Mammary microvascular endothelial cell (primary cell): ENCODE results near the gene DTX1. TPM values are rescaled to one million over a fixed set of nuclear protein-coding genes. Genes with fewer than 3 reads are reported as not detected.

ENCODE experiments used
- total RNA-seq: library from RNA; depleted of rRNA; stranded (reverse); fragments of >200 nt; gene quantifications from 2 replicates; pipeline ENCODE4 v1.2.3, GENCODE V29; 2015

The DTX1 gene
- not detected in 2 replicates for total RNA-seq

GRCh38 chr12:113056631-113057488, at the start of gene DTX1:
TSS of gene DTX1 (plus strand) at chr12:113056730. CDS start at chr12:113058193, 1,463 bp downstream.

GRCh38 chr12:113135178-113136127, 78.9 kb downstream of the DTX1 start, which contains the start of gene RASAL1:
TSS of gene RASAL1 (minus strand) at chr12:113135761. CDS start at chr12:113135462, 299 bp downstream.

Other genes with a start within 250 kb of the DTX1 start
- 46.4 and 51.1 TPM in 2 replicates for gene OAS1, start 149.8 kb upstream of the DTX1 start, total RNA-seq
- gene OAS3, start 118.3 kb upstream of the DTX1 start, total RNA-seq = 94.5 and 102 TPM in 2 replicates
- 88.9 and 101 TPM in 2 replicates for gene OAS2, start 78.2 kb upstream of the DTX1 start, total RNA-seq
- gene RASAL1, start 79.0 kb downstream of the DTX1 start, total RNA-seq = not detected in 2 replicates
- not detected in 2 replicates for gene CFAP73, start 93.0 kb downstream of the DTX1 start, total RNA-seq
- 83.5 and 87.7 TPM in 2 replicates for gene DDX54, start 128.7 kb downstream of the DTX1 start, total RNA-seq
- 32.9 and 48.1 TPM in 2 replicates for gene RITA1, start 129.0 kb downstream of the DTX1 start, total RNA-seq
- 7.3 and 14.1 TPM in 2 replicates for gene TPCN1, start 164.7 kb downstream of the DTX1 start, total RNA-seq